Right lobe of liver (tissue), 4 donors: ENCODE data around the gene TFEC.

ENCODE experiments used
- CTCF ChIP-seq, 4 donors: fragments of 200-600 bp in 3 of 4; fragments of 450-650 bp in 1 of 4; IDR thresholded peaks; one replicate each; pipeline versions ENCODE4 v1.5.1 to v1.8.0; 2016 to 2022; ENCODE audit warnings: antibody characterized with exemption in 4 of 4, mild to moderate bottlenecking in 2 of 4
- POLR2A ChIP-seq: fragments of 450-650 bp; IDR thresholded peaks from one replicate; pipeline ENCODE4 v1.6.1; 2017; ENCODE audit warnings: antibody characterized with exemption, mild to moderate bottlenecking
- donor health status: DM: no; HTN: no; CAD: no.
- donor health status: DM: no; HTN: no; CAD: no.
- donor health status: DM: no; HTN: yes; CAD: no.

DNA sequence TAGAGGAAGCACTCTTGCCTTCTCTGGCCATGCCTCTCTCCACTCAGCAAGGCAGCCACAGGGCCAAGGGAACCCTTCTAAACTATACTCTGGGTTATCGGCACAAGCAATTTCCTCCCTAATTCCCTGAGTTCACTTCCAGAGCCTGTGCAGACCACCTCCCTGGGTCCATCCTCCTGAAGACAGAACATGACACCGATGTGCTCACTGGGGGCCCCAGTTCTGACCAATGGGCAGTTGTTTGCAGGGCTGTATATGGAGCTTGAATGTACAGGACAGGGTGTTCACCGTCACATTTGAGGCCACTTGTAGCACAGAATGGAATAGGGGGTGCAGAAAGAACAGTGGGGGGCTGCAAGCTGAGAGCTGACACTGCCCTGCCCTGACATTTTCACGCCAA, 77.7 kb downstream of the TFEC start:
- TF ChIP-seq CTCF (IDR thresholded peaks at IDR 0.05) = no peak
- TF ChIP-seq POLR2A = no peak
